ENCODE data around the gene FOXN3. TPM values are rescaled to one million over a fixed set of nuclear protein-coding genes. Genes with fewer than 3 reads are reported as not detected.
"Not testable (repeated sequence)": the region's sequence is repeated elsewhere in the genome, so short reads cannot be mapped to it uniquely, and the experiment has no call there.

FOXN3 gene
- total and polyA plus RNA-seq, 5 donors: 31.5 to 146 (median 119) TPM

DNA sequence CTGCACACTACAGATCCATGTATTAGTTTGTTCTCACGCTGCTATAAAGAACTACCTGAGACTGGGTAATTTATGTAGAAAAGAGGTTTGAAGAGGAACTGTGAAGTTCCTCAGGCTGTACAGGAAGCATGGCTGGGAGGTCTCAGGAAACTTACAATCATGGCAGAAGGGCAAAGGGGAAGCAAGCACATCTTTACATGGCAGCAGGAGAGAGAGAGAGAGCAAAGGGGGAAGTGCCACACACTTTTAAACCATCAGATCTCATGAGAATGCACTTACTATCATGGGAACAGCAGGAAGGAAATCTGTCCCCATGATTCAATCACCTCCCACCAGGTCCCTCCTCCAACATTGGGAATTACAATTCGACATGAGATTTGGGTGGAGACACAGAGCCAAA, 265.3 kb downstream of the FOXN3 start:
- ATAC-seq; H3K4me3 ChIP-seq (ENCODE audit: low read length); H3K4me1 ChIP-seq (ENCODE audit: control insufficient read depth, insufficient read depth, low read length); H3K9me3 ChIP-seq (ENCODE audit: control insufficient read depth, low read length); H3K27me3 ChIP-seq (ENCODE audit: control insufficient read depth, insufficient read depth); H3K27ac ChIP-seq (ENCODE audit: low read length); DNase-seq; intact Hi-C loops (cut with DNase I): not testable (repeated sequence)
- WGBS: 85% methylated on average over 2 of the region's 2 CpGs

DNA sequence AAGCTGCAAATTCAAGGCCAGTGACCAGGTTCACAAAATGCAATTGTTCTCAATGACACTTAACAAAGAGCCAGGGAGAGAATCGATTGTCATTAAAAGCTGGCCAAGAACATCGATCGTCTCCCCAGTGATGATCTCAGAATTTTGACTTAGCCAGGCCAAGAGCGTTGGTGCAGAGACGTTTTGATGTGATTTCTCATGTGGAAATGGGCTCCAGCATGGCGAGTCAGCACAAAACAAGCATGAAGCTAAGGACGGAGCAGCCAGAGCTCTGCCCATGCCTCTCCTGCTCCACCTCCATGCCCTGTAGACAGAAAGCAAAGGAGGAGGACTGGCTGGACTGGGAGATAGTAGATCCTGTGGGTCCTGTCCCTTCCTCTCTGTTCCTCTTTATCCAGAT, 270.8 kb downstream of the FOXN3 start:
- H3K4me1 ChIP-seq (ENCODE audit: control insufficient read depth, insufficient read depth, low read length): no peaks in the 10 kb centered on the region
- WGBS: 70% methylated on average over 7 of the region's 7 CpGs
- no peaks in the 10 kb centered on the region for H3K27me3 ChIP-seq (ENCODE audit: control insufficient read depth, insufficient read depth)
- ATAC-seq (no peak), DNase-seq (no peak)
- intact Hi-C loops (cut with DNase I): no loop called here
- H3K27ac ChIP-seq (ENCODE audit: low read length): no peak overlapping the region
- H3K4me3 ChIP-seq (ENCODE audit: low read length): no peak overlapping the region
- no peaks in the 10 kb centered on the region for H3K9me3 ChIP-seq (ENCODE audit: control insufficient read depth, low read length)

DNA sequence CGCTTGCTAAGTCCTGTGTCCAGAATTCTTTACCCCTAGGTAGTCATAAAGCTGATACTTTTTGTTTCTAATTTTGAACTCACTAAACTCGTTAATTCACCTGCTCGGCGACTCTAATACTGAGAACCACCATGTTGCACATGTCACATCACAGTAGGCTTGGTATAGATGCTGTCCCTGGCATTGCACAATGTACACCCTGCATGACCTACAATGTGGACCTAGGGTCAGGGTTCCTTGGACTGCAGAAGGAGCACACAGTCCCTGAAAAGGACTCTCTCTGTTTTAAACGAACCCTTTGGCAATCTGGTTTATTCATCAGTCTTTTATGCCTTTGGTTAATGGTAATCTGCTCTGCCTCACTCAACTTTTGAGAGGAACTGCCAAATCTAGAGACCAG, 272.4 kb downstream of the FOXN3 start:
- no peaks in the 10 kb centered on the region for H3K4me1 ChIP-seq (ENCODE audit: control insufficient read depth, insufficient read depth, low read length)
- no peak for ATAC-seq
- no peaks in the 10 kb centered on the region for H3K27me3 ChIP-seq (ENCODE audit: control insufficient read depth, insufficient read depth)
- WGBS: 91% methylated on average over 5 of the region's 5 CpGs
- intact Hi-C loops (cut with DNase I): no loop called here
- no peak overlapping the region for H3K4me3 ChIP-seq (ENCODE audit: low read length)
- no peak overlapping the region for H3K27ac ChIP-seq (ENCODE audit: low read length)
- no peaks in the 10 kb centered on the region for H3K9me3 ChIP-seq (ENCODE audit: control insufficient read depth, low read length)
- no peak for DNase-seq

DNA sequence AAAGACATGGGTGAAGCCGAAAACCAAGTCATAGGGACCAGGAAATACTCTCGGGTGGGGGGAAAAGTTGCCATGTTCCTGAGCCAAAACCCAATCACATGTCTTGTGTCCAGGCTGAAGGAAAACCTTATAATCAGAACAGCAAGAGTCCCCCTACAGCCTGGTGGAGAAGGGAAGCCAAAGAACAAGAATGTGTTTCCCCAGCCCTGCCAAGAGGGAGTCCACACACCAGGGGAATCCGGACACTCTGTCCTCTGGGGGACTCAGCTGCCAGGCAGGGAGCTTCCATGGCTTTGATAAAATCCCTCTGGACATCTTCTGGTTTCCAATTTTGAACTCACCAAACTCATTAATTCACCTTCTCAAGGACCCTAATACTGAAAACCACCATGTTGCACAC, 273.0 kb downstream of the FOXN3 start:
- no peak overlapping the region for H3K27ac ChIP-seq (ENCODE audit: low read length)
- H3K4me1 ChIP-seq (ENCODE audit: control insufficient read depth, insufficient read depth, low read length): no peaks in the 10 kb centered on the region
- no peak overlapping the region for H3K4me3 ChIP-seq (ENCODE audit: low read length)
- no peaks in the 10 kb centered on the region for H3K27me3 ChIP-seq (ENCODE audit: control insufficient read depth, insufficient read depth)
- DNase-seq: peak in 1 of 3 donors; percentile 35
- intact Hi-C loops (cut with DNase I): no loop called here
- no peaks in the 10 kb centered on the region for H3K9me3 ChIP-seq (ENCODE audit: control insufficient read depth, low read length)
- 53% methylated on average over 3 of the region's 3 CpGs for WGBS
- ATAC-seq: peak; percentile 35 to 78

GRCh38 chr14:89143595-89143994, 273.4 kb downstream of the FOXN3 start:
- ATAC-seq: peak in 1 of 2 donors; percentile 40
- H3K27ac ChIP-seq (ENCODE audit: low read length): no peak overlapping the region
- no peak overlapping the region for H3K4me3 ChIP-seq (ENCODE audit: low read length)
- WGBS: 58% methylated on average over 3 of the region's 3 CpGs
- H3K4me1 ChIP-seq (ENCODE audit: control insufficient read depth, insufficient read depth, low read length): no peaks in the 10 kb centered on the region
- intact Hi-C loops (cut with DNase I): no loop called here
- H3K27me3 ChIP-seq (ENCODE audit: control insufficient read depth, insufficient read depth): no peaks in the 10 kb centered on the region
- no peak for DNase-seq
- no peaks in the 10 kb centered on the region for H3K9me3 ChIP-seq (ENCODE audit: control insufficient read depth, low read length)

- Histone ChIP-seq H3K27me3 (ENCODE audit: control insufficient read depth, insufficient read depth) (no peaks in the 10 kb centered on the region), H3K27ac (ENCODE audit: low read length) (no peak overlapping the region), H3K4me1 (ENCODE audit: control insufficient read depth, insufficient read depth, low read length) (no peaks in the 10 kb centered on the region), H3K4me3 (ENCODE audit: low read length) (no peak overlapping the region), H3K9me3 (ENCODE audit: control insufficient read depth, low read length) (no peaks in the 10 kb centered on the region)
- intact Hi-C loops (cut with DNase I): no loop called here
- ATAC-seq: no peak
- DNase-seq: no peak
- 89% methylated on average over 5 of the region's 5 CpGs for WGBS
Observed at GRCh38 chr14:89142366-89142765, 274.7 kb downstream of the FOXN3 start.

DNA sequence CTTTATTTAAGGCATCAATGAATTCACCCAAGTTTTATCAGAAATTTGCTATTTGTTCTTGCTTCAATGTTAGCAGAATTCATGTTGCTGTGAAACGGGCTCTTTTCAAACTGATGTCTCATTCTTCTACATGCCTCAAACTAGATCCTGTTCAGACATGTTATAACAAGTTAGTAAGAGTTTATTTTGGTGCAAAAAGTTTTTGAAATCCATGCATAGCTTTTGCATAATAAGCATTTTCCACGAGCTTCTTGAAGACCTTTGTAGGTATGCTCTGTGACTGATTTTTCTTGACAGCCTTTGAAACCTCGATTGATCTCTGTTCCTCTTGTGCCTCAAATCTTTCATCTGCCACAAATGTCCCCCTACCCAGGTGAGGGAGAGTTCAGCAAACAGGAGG, 275.2 kb downstream of the FOXN3 start:
- Histone ChIP-seq H3K27ac (ENCODE audit: low read length) (no peak overlapping the region), H3K27me3 (ENCODE audit: control insufficient read depth, insufficient read depth) (no peaks in the 10 kb centered on the region), H3K4me3 (ENCODE audit: low read length) (no peak overlapping the region), H3K9me3 (ENCODE audit: control insufficient read depth, low read length) (no peaks in the 10 kb centered on the region), H3K4me1 (ENCODE audit: control insufficient read depth, insufficient read depth, low read length) (no peaks in the 10 kb centered on the region)
- intact Hi-C loops (cut with DNase I): no loop called here
- ATAC-seq (no peak), DNase-seq (no peak)
- 87% methylated on average over 3 of the region's 3 CpGs for WGBS

- intact Hi-C loops (cut with DNase I): no loop called here
- H3K4me1 ChIP-seq (ENCODE audit: control insufficient read depth, insufficient read depth, low read length): no peaks in the 10 kb centered on the region
- H3K27me3 ChIP-seq (ENCODE audit: control insufficient read depth, insufficient read depth): no peaks in the 10 kb centered on the region
- 61% methylated on average over 5 of the region's 5 CpGs for WGBS
- DNase-seq: no peak
- no peak for ATAC-seq
- H3K9me3 ChIP-seq (ENCODE audit: control insufficient read depth, low read length): no peaks in the 10 kb centered on the region
- no peak overlapping the region for H3K4me3 ChIP-seq (ENCODE audit: low read length)
- no peak overlapping the region for H3K27ac ChIP-seq (ENCODE audit: low read length)
Observed at GRCh38 chr14:89140326-89140725, 276.7 kb downstream of the FOXN3 start.

DNA sequence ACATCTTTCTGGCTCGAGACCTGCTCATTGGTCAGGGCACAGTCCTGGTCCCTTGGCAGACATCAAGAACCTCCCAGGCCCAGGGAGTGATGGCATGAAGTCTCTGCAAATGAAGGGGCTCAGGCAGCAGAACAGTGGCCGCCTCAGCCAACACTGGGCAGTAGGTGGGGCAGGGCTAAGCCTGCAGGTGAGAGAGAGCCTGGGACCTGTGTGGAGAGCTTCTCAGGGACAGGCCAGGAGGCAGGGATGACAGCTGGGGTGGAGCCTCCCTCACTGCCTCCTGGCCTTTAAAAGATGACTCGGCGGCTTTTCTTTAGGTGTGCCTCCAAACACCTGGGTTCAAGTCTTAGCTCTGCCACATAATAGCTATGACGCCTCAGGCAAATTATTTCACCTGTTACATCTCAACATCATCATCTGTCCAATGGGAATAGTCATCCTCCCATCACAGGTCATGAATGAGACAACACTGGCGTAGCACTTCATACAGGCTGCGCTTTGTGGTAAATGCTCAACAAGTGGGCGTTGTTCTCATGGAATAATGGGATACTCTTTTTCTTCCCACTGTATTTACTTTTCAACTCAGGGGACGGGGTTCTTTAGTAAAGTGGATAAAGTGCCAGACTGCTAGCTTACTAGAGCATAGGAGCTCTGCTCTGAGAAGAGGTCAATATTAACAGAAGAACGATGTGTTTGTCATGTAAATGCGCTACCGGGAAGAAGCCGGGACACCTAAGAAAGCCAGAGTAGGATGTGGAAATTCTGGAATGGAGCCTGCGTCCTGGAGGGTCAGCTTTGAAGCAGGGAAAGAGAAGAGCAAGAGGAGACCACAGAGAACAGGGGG, 277.4 kb downstream of the FOXN3 start:
- no peaks in the 10 kb centered on the region for H3K4me1 ChIP-seq (ENCODE audit: control insufficient read depth, insufficient read depth, low read length)
- intact Hi-C loops (cut with DNase I): no loop called here
- H3K27ac ChIP-seq (ENCODE audit: low read length): no peak overlapping the region

GRCh38 chr14:89138846-89139245, 278.2 kb downstream of the FOXN3 start:
- DNase-seq (no peak), ATAC-seq (no peak)
- Histone ChIP-seq H3K27me3 (ENCODE audit: control insufficient read depth, insufficient read depth) (no peaks in the 10 kb centered on the region), H3K27ac (ENCODE audit: low read length) (no peak overlapping the region), H3K4me1 (ENCODE audit: control insufficient read depth, insufficient read depth, low read length) (no peaks in the 10 kb centered on the region), H3K9me3 (ENCODE audit: control insufficient read depth, low read length) (no peaks in the 10 kb centered on the region), H3K4me3 (ENCODE audit: low read length) (no peak overlapping the region)
- WGBS: 90% methylated on average over 7 of the region's 7 CpGs
- intact Hi-C loops (cut with DNase I): no loop called here

More for the DNA sequence above, 277.4 kb downstream of the FOXN3 start:
- 74% methylated on average over 14 of the region's 14 CpGs for WGBS
- Histone ChIP-seq H3K9me3 (ENCODE audit: control insufficient read depth, low read length) (no peaks in the 10 kb centered on the region), H3K4me3 (ENCODE audit: low read length) (no peak overlapping the region), H3K27me3 (ENCODE audit: control insufficient read depth, insufficient read depth) (no peaks in the 10 kb centered on the region)
- ATAC-seq (no peak), DNase-seq (no peak)

- WGBS: 71% methylated on average over 7 of the region's 7 CpGs
- Histone ChIP-seq H3K4me1 (ENCODE audit: control insufficient read depth, insufficient read depth, low read length) (no peaks in the 10 kb centered on the region), H3K27ac (ENCODE audit: low read length) (no peak overlapping the region), H3K9me3 (ENCODE audit: control insufficient read depth, low read length) (no peaks in the 10 kb centered on the region), H3K27me3 (ENCODE audit: control insufficient read depth, insufficient read depth) (no peaks in the 10 kb centered on the region), H3K4me3 (ENCODE audit: low read length) (no peak overlapping the region)
- intact Hi-C loops (cut with DNase I): no loop called here
- DNase-seq (peak in 2 of 3 donors; percentile 58 to 71), ATAC-seq (peak; percentile 62 to 72)
Observed at GRCh38 chr14:89137526-89138163, 279.4 kb downstream of the FOXN3 start.

Data from right cardiac atrium (tissue), 5 donors.